Gastrocnemius medialis (tissue), 4 donors: ENCODE measurements around the gene CHRNA3.

Experiments
- CTCF ChIP-seq, 5 experiments: fragments of 450-650 bp in 3 of 5; fragments of 200-600 bp in 2 of 5; sonication (generic) in 2 of 5; IDR thresholded peaks in 4 of 5; conservative IDR thresholded peaks in 1 of 5; 1 replicate in 4 of 5; 2 replicates in 1 of 5; pipeline ENCODE4 v1.5.1; 2016 to 2019; ENCODE audit warnings: antibody characterized with exemption in 5 of 5, mild to moderate bottlenecking in 3 of 5, moderate library complexity in 3 of 5
- POLR2A ChIP-seq, 2 donors: fragments of 450-650 bp; IDR thresholded peaks; one replicate each; pipeline ENCODE4 v1.6.1; 2017; ENCODE audit warnings: antibody characterized with exemption in 2 of 2, mild to moderate bottlenecking in 2 of 2, moderate library complexity in 2 of 2

GRCh38 chr15:78630886-78631633 is 10.3 kb upstream of the CHRNA3 start:
- TF ChIP-seq CTCF (IDR thresholded peaks at IDR 0.05 in 4 of 5, conservative IDR thresholded peaks at IDR 0.05 in 1 of 5) (no peak), POLR2A (IDR thresholded peaks at IDR 0.05) (no peak)
